Neural cell (in vitro differentiated cells): ENCODE results near the gene TPSAB1. TPM values are rescaled to one million over a fixed set of nuclear protein-coding genes. Genes with fewer than 3 reads are reported as not detected.

Experiments used
- H2AFZ ChIP-seq: fragments of 200-600, 300-800 bp; sonication (generic), shearing (Covaris generic); 2 replicates; pipeline ENCODE4 v1.6.0; 2014; ENCODE audit warnings: low read depth, mild to moderate bottlenecking, antibody characterized with exemption, low read length, moderate library complexity
- H3F3A ChIP-seq: fragments of 200-600 bp; shearing (Covaris generic); 2 replicates; pipeline ENCODE4 v1.6.1; 2016; ENCODE audit warnings: mild to moderate bottlenecking, moderate library complexity, mixed read lengths, antibody characterized with exemption, low read length; ENCODE audit not compliant: insufficient read depth, poor library complexity, severe bottlenecking
- H3K27ac ChIP-seq: fragments of 200-600, 300-800 bp; sonication (generic), shearing (Covaris generic); 2 replicates; pipeline ENCODE4 v1.5.1; 2014; ENCODE audit warnings: mild to moderate bottlenecking, low read length, moderate library complexity
- H3K27me3 ChIP-seq: fragments of 300-800, 200-600 bp; sonication (generic), shearing (Covaris generic); 2 replicates; pipeline ENCODE4 v1.6.0; 2014; ENCODE audit warnings: mild to moderate bottlenecking, low read depth, low read length, moderate library complexity; ENCODE audit not compliant: insufficient read depth
- H3K36me3 ChIP-seq: fragments of 300-800, 200-600 bp; sonication (generic), shearing (Covaris generic); 2 replicates; pipeline ENCODE4 v1.5.1; 2014; ENCODE audit warnings: mild to moderate bottlenecking, antibody characterized with exemption, low read length, moderate library complexity; ENCODE audit not compliant: insufficient read depth
- H3K4me2 ChIP-seq: fragments of 300-800, 200-600 bp; sonication (generic), shearing (Covaris generic); 2 replicates; pipeline ENCODE4 v1.6.0; 2014; ENCODE audit warnings: mild to moderate bottlenecking, low read length
- H3K4me3 ChIP-seq: fragments of 300-800, 200-600 bp; sonication (generic), shearing (Covaris generic); 2 replicates; pipeline ENCODE4 v1.5.1; 2014; ENCODE audit warnings: mild to moderate bottlenecking, low read length, moderate library complexity
- H3K79me2 ChIP-seq: fragments of 200-600 bp; shearing (Covaris generic); replicated peaks from 2 replicates; pipeline ENCODE4 v1.6.0; 2014; ENCODE audit warnings: mild to moderate bottlenecking, low read length, moderate library complexity; ENCODE audit not compliant: insufficient read depth
- H3K9ac ChIP-seq: fragments of 300-800, 200-600 bp; sonication (generic), shearing (Covaris generic); 2 replicates; pipeline ENCODE4 v1.6.1; 2016; ENCODE audit warnings: mild to moderate bottlenecking, low read length, mixed read lengths
- H3K9me2 ChIP-seq: fragments of 200-600 bp; shearing (Covaris generic); 2 replicates; pipeline ENCODE4 v1.6.1; 2016; ENCODE audit warnings: mild to moderate bottlenecking, low read length, mixed read lengths; ENCODE audit not compliant: insufficient read depth
- H3K9me3 ChIP-seq: fragments of 200-600, 300-800 bp; sonication (generic), shearing (Covaris generic); 2 replicates; pipeline ENCODE4 v1.6.1; 2016; ENCODE audit warnings: mild to moderate bottlenecking, mixed run types, low read length, moderate library complexity, mixed read lengths
- H4K20me1 ChIP-seq: fragments of 200-600 bp; shearing (Covaris generic); 2 replicates; pipeline ENCODE4 v1.6.1; 2016; ENCODE audit warnings: mild to moderate bottlenecking, mixed run types; ENCODE audit not compliant: insufficient read depth
- CTCF ChIP-seq: fragments of 450-650 bp; IDR thresholded peaks from 2 replicates; pipeline ENCODE4 v1.5.1; 2014; ENCODE audit warnings: antibody characterized with exemption, mild to moderate bottlenecking, moderate library complexity; ENCODE audit not compliant: poor library complexity, severe bottlenecking
- EP300 ChIP-seq: fragments of 450-650 bp; conservative IDR thresholded peaks from 2 replicates; pipeline ENCODE4 v1.6.1; 2014; ENCODE audit warnings: antibody characterized with exemption, mild to moderate bottlenecking, moderate library complexity; ENCODE audit not compliant: poor library complexity, severe bottlenecking
- EZH2 ChIP-seq: fragments of 200-600, 300-800 bp; shearing (Covaris generic), sonication (generic); IDR thresholded peaks from 2 replicates; pipeline ENCODE4 v1.6.1; 2014; ENCODE audit warnings: antibody characterized with exemption, low read length, borderline replicate concordance, mild to moderate bottlenecking; ENCODE audit not compliant: insufficient read depth, poor library complexity, severe bottlenecking
- MXI1 ChIP-seq: fragments of 450-650 bp; conservative IDR thresholded peaks from 2 replicates; pipeline ENCODE4 v1.6.1; 2014; ENCODE audit warnings: antibody characterized with exemption, mild to moderate bottlenecking; ENCODE audit not compliant: poor library complexity, severe bottlenecking
- POLR2AphosphoS5 ChIP-seq: IDR thresholded peaks from 2 replicates; pipeline ENCODE4 v1.6.1; 2012
- RAD21 ChIP-seq: fragments of 450-650 bp; conservative IDR thresholded peaks from 2 replicates; pipeline ENCODE4 v1.6.1; 2014; ENCODE audit warnings: antibody characterized with exemption, mild to moderate bottlenecking, moderate library complexity
- REST ChIP-seq: IDR thresholded peaks from 2 replicates; pipeline ENCODE4 v1.6.1; 2012; ENCODE audit warnings: borderline replicate concordance
- SMC3 ChIP-seq: fragments of 450-650 bp; conservative IDR thresholded peaks from 2 replicates; pipeline ENCODE4 v1.6.1; 2014; ENCODE audit warnings: antibody characterized with exemption, mild to moderate bottlenecking, moderate library complexity; ENCODE audit not compliant: poor library complexity
- TAF1 ChIP-seq: IDR thresholded peaks from 2 replicates; pipeline ENCODE4 v1.6.1; 2012; ENCODE audit warnings: low read depth
- polyA plus RNA-seq: library from polyadenylated mRNA; depleted of rRNA; stranded (reverse); fragments of >200 nt; gene quantifications from 2 replicates; pipeline ENCODE4 v1.2.3, GENCODE V29; 2014

Gene TPSAB1
- polyA plus RNA-seq, 1 donor from 2014 or later: not detected

- TF ChIP-seq MXI1 (no peak), RAD21 (no peak), POLR2AphosphoS5 (no peak)
Measured at GRCh38 chr16:1221628-1222552, 18.6 kb upstream of the TPSAB1 start (continued).

GRCh38 chr16:1222553-1223354, 17.8 kb upstream of the TPSAB1 start:
- Histone ChIP-seq H3K36me3 (no peaks in the 10 kb centered on the region), H3F3A (no peaks in the 10 kb centered on the region), H3K27ac (no peak overlapping the region), H3K27me3 (no peaks in the 10 kb centered on the region), H4K20me1 (no peaks in the 10 kb centered on the region), H3K9ac (no peak overlapping the region), H3K4me3 (no peak overlapping the region), H3K4me2 (no peak overlapping the region), H2AFZ (no peak overlapping the region), H3K9me3 (no peaks in the 10 kb centered on the region), H3K9me2 (no peaks in the 10 kb centered on the region), H3K79me2 (no peaks in the 10 kb centered on the region)
- TF ChIP-seq EZH2 (no peak), TAF1 (no peak), CTCF (no peak), POLR2AphosphoS5 (no peak), EP300 (no peak), MXI1 (no peak), RAD21 (no peak), SMC3 (no peak), REST (no peak)
